ENCODE measurements around the gene DLGAP5. TPM values are rescaled to one million over a fixed set of nuclear protein-coding genes. Genes with fewer than 3 reads are reported as not detected.
A peak's percentile ranks its signal among the peaks of the same experiment; 100 is the strongest.

DLGAP5 gene
- total RNA-seq, 1 experiment from 2014 or later: 118 TPM

GRCh38 chr14:55212634-55213033 lies 21.2 kb upstream of the DLGAP5 start:
- Histone ChIP-seq H3K79me1 (ENCODE audit: insufficient read depth, low read depth, low read length, poor library complexity, severe bottlenecking) (no peaks in the 10 kb centered on the region), H3K56ac (ENCODE audit: insufficient read length, low read depth, low read length) (no peak overlapping the region), H2BK5ac (ENCODE audit: insufficient read length, low read length) (no peak overlapping the region), H3K4me1 (ENCODE audit: insufficient read depth, low read length) (no peaks in the 10 kb centered on the region), H3K4me2 (ENCODE audit: insufficient read depth, insufficient read length, low read length) (no peak overlapping the region), H3T11ph (ENCODE audit: low read length) (no peak overlapping the region), H4K20me1 (ENCODE audit: control insufficient read depth, insufficient read depth, insufficient read length) (no peaks in the 10 kb centered on the region), H4K5ac (ENCODE audit: insufficient read length, low read depth, low read length) (no peak overlapping the region), H3K23me2 (ENCODE audit: insufficient read length, low read depth, low read length, poor library complexity, severe bottlenecking) (no peaks in the 10 kb centered on the region), H3K14ac (ENCODE audit: insufficient read depth, low read length) (no peak overlapping the region), H2AK5ac (ENCODE audit: insufficient read length, low read length) (no peak overlapping the region), H3K9me3 (ENCODE audit: control insufficient read depth, low read depth, low read length) (no peaks in the 10 kb centered on the region), H4K91ac (ENCODE audit: insufficient read length, low read depth, low read length) (no peak overlapping the region), H3K27ac (ENCODE audit: insufficient read length, low read depth, low read length) (no peak overlapping the region), H2BK12ac (ENCODE audit: insufficient read length, low read depth, low read length) (no peak overlapping the region), H2BK120ac (ENCODE audit: low read depth, low read length, poor library complexity, severe bottlenecking) (no peak overlapping the region), H3K4ac (ENCODE audit: low read depth, low read length) (no peak overlapping the region), H3K27me3 (ENCODE audit: insufficient read depth, low read length) (no peaks in the 10 kb centered on the region), H3K9ac (ENCODE audit: extremely low read depth, insufficient read length, low read length) (no peak overlapping the region), H2BK20ac (ENCODE audit: low read depth, low read length, poor library complexity, severe bottlenecking) (no peak overlapping the region), H2AFZ (ENCODE audit: low read length) (no peak overlapping the region), H3K18ac (ENCODE audit: insufficient read length, low read depth, low read length) (no peak overlapping the region), H3K79me2 (ENCODE audit: insufficient read depth, low read length) (no peaks in the 10 kb centered on the region), H2BK15ac (ENCODE audit: low read depth, low read length) (no peak overlapping the region), H3K23ac (ENCODE audit: insufficient read length, low read depth, low read length) (no peak overlapping the region), H4K8ac (replicated peaks; ENCODE audit: insufficient read length, low read depth, low read length) (no peak overlapping the region)
- peak; percentile 33 for DNase-seq
- WGBS (ENCODE audit: extremely low coverage, insufficient read length, low lambda C conversion rate): no CpG with 5 or more reads among the region's 10 CpGs
- Mint-ChIP-seq H3K4me1 (peaks cover 0 to 3% of the 10 kb centered on the region in 2 experiments; a peak in 2 of 4 replicates), H3K27me3 (ENCODE audit: low read depth) (no peaks in the 10 kb centered on the region), H3K36me3 (ENCODE audit: insufficient read depth in 1 of 3, low read depth in 3 of 3) (no peaks in the 10 kb centered on the region), H3K27ac (no peak overlapping the region), H3K4me3 (no peak overlapping the region), H3K9me3 (no peaks in the 10 kb centered on the region)
- TF ChIP-seq CTCF (conservative IDR thresholded peaks at IDR 0.05): no peak

Data from H9 (cell line).